ENCODE data around the gene ZNRD2.
"Not testable (repeated sequence)": the region's sequence is repeated elsewhere in the genome, so short reads cannot be mapped to it uniquely, and the experiment has no call there.

The ZNRD2 gene

GRCh38 chr11:65569973-65570918 is at the start of gene ZNRD2:
Gene ZNRD2, plus strand, starts transcription at chr11:65570477. Its CDS starts 15 bp downstream, at chr11:65570492.
- no peak for FAIRE-seq
- peak; percentile 97 for DNase-seq (ENCODE audit: insufficient read length, low spot score)
- TF ChIP-seq POLR2A (IDR thresholded peaks at IDR 0.05; ENCODE audit: low read depth, low read length), result peak; percentile 72; the same call in 1 of the 2 replicates

GRCh38 chr11:65521777-65522521 is 48.3 kb upstream of the ZNRD2 start:
- FAIRE-seq; DNase-seq (ENCODE audit: insufficient read length, low spot score): not testable (repeated sequence)

GRCh38 chr11:65522718-65523630 is 47.3 kb upstream of the ZNRD2 start:
- not testable (repeated sequence) for FAIRE-seq; DNase-seq (ENCODE audit: insufficient read length, low spot score)

- not testable (repeated sequence) for FAIRE-seq; DNase-seq (ENCODE audit: insufficient read length, low spot score)
These were observed 46.7 kb upstream of the ZNRD2 start for GRCh38 chr11:65523631-65523968.

- no peak for FAIRE-seq
- TF ChIP-seq POLR2A (IDR thresholded peaks at IDR 0.05; ENCODE audit: low read depth, low read length), result no peak
- DNase-seq (ENCODE audit: insufficient read length, low spot score), result no peak
These were observed 46.1 kb upstream of the ZNRD2 start for GRCh38 chr11:65524014-65524740.

GRCh38 chr11:65524741-65525545 is 45.3 kb upstream of the ZNRD2 start, which contains the start of gene SCYL1:
Gene SCYL1, plus strand, starts transcription at chr11:65525083. Its CDS starts 71 bp downstream, at chr11:65525154.
- DNase-seq (ENCODE audit: insufficient read length, low spot score), result no peak
- TF ChIP-seq POLR2A (IDR thresholded peaks at IDR 0.05; ENCODE audit: low read depth, low read length), result peak; percentile 56; the same call in 1 of the 2 replicates
- no peak for FAIRE-seq

GRCh38 chr11:65525546-65526480 is 44.5 kb upstream of the ZNRD2 start:
- no peak for DNase-seq (ENCODE audit: insufficient read length, low spot score)
- no peak for FAIRE-seq
- no peak for TF ChIP-seq POLR2A (IDR thresholded peaks at IDR 0.05; ENCODE audit: low read depth, low read length)

- FAIRE-seq (no peak), DNase-seq (ENCODE audit: insufficient read length, low spot score) (no peak)
- no peak for TF ChIP-seq POLR2A (IDR thresholded peaks at IDR 0.05; ENCODE audit: low read depth, low read length)
These were observed 43.5 kb upstream of the ZNRD2 start for GRCh38 chr11:65526744-65527143.

GRCh38 chr11:65528819-65529350 is 41.4 kb upstream of the ZNRD2 start:
- no peak for TF ChIP-seq POLR2A (IDR thresholded peaks at IDR 0.05; ENCODE audit: low read depth, low read length)
- FAIRE-seq, result no peak
- no peak for DNase-seq (ENCODE audit: insufficient read length, low spot score)

GRCh38 chr11:65529475-65530156 is 40.7 kb upstream of the ZNRD2 start:
- FAIRE-seq (no peak), DNase-seq (ENCODE audit: insufficient read length, low spot score) (no peak)
- no peak for TF ChIP-seq POLR2A (IDR thresholded peaks at IDR 0.05; ENCODE audit: low read depth, low read length)

- no peak for DNase-seq (ENCODE audit: insufficient read length, low spot score)
- FAIRE-seq, result no peak
- no peak for TF ChIP-seq POLR2A (IDR thresholded peaks at IDR 0.05; ENCODE audit: low read depth, low read length)
These were observed 40.1 kb upstream of the ZNRD2 start for GRCh38 chr11:65530157-65530496.

Measured in H54 (cell line).